ENCODE measurements around the gene MYO18A. TPM values are rescaled to one million over a fixed set of nuclear protein-coding genes. Genes with fewer than 3 reads are reported as not detected.

Gene MYO18A
- total RNA-seq, result 21.7 and 23.3 TPM in 2 replicates

DNA sequence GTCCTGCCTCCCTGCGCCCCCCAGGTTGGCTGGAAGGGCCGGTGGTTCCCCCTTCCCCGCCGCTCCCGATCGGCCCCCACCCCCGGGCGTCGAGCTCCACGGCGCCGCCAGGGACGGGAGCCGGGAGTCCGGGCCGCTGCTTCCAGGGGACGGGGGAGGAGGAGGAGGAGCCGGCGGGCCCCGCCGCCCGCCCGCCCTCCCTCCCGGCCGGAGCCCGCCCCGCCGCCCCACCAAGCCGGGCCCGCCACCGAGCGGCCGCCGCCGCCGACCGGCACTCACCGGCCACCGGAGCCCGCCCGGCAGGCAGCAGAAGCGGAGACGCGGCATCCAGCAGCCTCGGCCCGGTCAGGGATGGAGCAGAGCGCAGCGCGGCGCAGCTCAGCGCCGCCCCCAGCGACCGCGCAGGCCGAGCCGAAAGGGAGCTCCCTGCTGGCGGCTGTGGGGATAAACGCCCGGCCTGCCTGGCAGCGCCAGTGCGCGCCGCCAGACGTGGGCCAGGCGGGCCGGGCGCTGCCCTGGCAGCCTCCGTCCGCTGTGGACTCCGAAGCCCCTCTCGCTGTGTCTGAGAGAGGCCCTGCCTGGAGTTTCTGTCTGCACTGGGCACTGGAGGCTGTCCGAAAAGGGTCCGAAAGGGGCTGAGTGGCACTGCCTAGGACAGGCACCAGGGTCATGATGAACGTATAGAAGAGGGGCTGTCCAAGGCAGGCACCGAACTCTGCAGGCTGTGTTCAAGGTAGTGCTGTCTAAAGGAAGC, at the start of gene MYO18A:
MYO18A (minus strand) TSS at position 365 of the 754 bp plus-strand sequence. CDS start 13,458 bp downstream, outside the sequence.

DNA sequence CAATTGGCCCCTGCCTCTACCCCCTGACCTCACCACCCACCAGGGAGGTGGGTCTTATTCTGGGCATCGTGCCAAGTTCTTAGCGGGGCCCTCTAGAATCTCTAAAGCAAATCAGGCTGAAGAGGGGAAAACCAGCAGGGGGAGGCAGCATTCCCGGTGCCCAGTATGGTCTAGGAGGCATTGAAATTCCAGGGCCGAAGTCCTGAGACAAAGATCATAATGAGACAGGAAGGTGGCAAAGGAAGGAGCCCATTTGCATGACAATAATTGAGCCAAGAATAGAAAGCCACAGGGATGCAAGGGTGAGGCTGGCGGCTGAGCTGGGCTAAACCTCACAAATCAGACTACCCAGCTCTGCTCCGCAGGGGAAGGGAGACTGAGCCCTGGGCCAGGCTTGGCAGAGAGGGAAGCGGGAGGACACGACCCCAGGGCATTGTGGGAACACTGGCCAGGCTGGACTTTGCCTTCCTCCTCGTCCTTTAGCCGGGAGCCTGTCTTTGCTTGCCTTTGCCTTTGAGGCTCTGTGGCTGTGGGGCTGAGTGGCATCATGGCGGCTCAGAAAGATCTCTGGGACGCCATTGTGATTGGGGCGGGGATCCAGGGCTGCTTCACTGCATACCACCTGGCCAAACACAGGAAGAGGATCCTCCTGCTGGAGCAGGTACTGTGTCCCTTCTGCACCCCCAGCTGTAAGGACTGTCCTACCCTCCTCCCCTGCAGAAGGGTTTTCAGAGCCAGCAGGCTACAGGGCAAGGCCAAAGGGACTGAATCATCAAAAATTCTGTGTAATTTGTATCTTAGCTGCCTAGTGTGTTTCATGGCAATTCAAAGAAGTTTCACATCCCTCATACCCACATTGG, 137.3 kb downstream of the MYO18A start, which contains the start of gene PIPOX:
PIPOX (plus strand) TSS at position 463 of the 860 bp plus-strand sequence; CDS start at position 548, 85 bp downstream.

Other genes starting within 250 kb of the MYO18A start
- 18.9 and 34.8 TPM in 2 replicates for gene PHF12, start 228.9 kb downstream of the MYO18A start, total RNA-seq
- gene SEZ6, start 174.4 kb downstream of the MYO18A start, total RNA-seq, result not detected in 2 replicates
- gene PIPOX, start 137.3 kb downstream of the MYO18A start, total RNA-seq, result 0.52 and 2.6 TPM in 2 replicates
- not detected in 2 replicates for gene CRYBA1, start 66.5 kb upstream of the MYO18A start, total RNA-seq
- 22.5 and 42.9 TPM in 2 replicates for gene NUFIP2, start 113.8 kb upstream of the MYO18A start, total RNA-seq
- gene TAOK1, start 210.0 kb upstream of the MYO18A start, total RNA-seq, result 28.3 and 54.4 TPM in 2 replicates

Measured in epithelial cell of alveolus of lung (primary cell).